Activated T-cell treated with anti-CD3 and anti-CD28 coated beads, Interleukin-2, amount 50 U/mL, for 48 hours (primary cell): ENCODE measurements around the gene APEX1.
"Not testable (repeated sequence)": the region's sequence is repeated elsewhere in the genome, so short reads cannot be mapped to it uniquely, and the experiment has no call there.

Experiments
- DNase-seq, 2 experiments: peaks; one replicate each; pipeline ENCODE4 v3.0.0-alpha.2; 2020

Gene APEX1

DNA sequence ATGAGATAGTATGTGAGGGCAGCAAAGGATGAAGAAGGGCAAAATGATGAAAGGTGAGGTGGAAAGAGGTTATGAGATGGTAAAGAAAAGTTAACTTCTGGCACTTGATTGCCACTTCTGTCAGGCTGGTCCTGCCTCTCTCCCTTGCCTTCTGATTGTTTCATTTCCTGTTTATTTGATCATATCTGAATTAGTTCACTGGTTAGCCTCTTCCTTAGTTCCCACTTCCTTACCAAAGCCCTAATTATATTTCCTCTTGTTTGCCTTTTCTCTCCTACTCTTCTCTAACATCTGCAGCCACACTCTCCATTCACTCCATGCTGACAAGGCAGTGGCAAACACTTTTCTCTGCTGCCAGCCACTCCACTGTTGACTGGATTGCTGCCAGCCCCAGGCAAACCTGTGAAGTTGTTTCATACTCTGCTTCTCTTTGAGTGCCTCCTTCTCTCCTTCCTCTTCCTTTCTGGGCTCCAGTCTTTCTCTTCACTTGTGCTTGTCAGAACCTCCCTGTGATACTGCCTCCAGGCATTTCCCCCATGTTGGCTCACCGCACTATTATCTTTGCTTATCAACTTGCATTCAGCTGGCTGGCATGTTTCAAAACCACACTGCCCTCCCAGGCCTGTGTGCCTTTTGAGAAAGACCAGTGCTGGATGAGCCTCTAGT lies 22.3 kb downstream of the APEX1 start:
- no peak for DNase-seq

DNA sequence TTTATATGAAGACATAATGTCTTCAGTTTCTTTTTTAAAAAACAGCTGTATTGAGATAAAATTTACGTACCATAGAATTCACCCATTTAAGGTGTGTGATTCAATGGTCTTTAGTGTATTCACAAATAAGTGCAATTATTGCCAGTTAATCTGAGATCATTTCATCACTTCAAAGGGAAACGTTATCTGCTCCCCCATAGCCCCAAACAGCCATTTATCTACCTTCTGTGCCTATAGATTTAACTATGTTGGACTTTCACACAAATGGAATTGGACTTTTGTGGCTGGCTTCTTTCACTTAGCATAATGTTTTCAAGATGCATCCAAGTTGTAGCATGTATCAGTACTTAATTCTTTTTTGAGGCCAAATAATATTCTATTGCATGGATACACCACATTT lies 23.9 kb downstream of the APEX1 start:
- DNase-seq, result no peak

DNA sequence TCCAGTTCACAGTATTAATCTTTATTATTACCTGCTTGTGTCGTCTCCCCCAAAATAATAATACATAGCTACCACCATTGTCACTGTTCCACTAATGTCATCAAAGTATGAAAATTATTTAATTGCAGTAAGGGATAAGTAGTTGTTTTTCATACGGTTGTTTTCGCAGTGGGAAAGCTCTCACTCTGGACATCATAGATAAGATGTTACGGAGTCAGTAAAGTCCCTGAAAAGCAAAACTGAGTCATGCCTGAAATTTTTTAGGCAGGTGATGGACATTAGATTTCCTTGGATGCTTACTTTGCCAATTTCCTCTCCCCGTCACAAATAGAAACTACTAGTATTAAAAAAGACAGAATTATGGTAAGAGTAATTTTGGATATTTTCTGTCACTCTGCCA lies 27.4 kb downstream of the APEX1 start:
- DNase-seq, result no peak

- no peak for DNase-seq
These were observed 30.9 kb downstream of the APEX1 start for GRCh38 chr14:20485900-20486299.

DNA sequence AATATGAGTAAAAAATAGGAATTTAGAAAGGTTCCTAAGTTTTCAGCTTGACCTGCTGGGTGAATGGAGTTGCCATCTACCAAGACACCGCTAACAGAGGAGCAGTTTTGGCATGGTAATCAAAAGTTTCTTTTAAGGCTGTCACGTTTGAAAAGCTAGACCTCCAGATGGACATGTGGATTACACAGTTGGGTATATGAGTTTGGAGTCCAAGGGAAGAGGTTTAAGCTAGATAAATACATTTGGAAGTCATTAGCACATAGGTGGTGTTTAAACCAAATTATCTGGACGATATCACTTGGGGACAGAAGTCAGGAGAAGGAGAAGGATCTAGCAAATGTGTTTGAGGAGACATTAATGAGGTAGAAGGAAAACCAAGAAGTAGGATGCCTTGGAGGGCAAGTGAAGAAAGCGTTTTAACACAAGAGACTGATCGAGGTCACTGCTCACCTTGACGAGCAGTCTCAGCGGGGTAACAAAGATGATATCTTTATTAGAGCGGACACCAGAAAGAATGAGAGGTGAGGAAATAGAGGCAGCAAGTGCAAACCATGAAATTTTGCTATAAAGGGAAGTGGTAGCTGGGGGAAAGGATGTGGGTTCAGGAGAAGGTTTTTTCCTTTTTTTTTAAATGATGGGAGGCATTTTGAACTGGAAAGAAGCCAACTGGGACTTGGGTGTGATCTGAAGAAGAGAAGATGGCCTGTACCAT lies 31.8 kb downstream of the APEX1 start:
- no peak for DNase-seq

- DNase-seq, result no peak
These were observed 32.3 kb downstream of the APEX1 start for GRCh38 chr14:20487396-20487725.

DNA sequence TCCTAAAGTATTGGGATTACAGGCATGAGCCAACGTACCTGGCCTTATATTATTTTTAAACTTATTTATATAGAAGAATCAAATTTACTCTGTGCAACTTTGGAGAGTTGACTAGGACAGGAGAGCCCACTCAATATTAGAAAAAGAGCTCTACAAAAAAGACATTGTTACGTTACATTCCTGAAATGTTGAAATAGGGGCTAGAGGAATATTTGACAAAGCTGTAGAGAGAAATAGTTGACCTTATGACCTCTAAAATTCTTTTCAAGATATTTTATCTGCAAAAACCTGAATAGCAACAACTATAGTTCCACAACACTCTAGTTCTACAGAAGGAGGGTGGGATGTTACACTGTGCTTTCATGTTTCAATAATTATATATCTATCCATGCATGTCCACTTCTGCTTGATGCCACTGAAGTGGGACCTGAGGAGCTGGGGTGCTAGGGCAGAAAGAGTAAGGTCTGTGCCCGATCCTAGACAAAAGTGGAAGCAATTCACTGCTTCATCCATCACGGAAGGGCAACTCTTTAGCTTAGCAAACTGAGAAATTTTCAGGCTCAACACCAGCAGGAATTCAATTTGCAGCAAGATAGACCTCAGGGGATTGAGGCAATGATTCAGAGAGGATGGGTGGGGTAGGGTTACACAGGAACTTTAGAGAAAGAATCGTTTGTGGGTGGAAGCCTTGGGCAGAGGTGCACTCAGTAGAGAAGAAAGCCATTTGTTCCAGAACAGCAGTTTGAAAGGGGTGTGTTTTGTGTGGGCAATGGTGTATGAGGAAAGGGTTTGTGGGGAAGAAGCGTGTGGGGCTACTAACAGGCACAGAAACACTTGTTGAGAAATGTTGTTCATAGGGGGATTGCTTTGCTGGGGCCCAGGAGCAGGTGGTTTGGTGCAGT lies 34.3 kb downstream of the APEX1 start:
- DNase-seq, result no peak

DNA sequence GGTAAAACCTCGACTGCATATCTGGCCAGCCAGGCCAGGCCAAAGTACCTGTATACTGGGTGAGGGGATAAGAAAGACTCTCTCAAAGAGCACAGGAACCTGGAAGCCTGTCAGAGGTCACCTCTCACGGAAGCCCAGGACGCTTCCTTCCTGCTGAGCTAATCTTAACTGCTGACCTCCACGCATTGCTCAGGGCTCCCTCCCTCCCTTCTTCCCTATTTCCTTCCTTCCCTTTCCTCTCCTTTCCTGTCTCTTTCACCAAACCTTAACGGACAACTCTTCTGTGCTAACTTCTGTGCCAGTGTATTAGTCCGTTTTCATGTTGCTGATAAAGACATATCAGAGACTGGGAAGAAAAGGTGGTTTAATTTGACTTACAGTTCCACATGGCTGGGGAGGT lies 35.5 kb downstream of the APEX1 start:
- DNase-seq, result no peak

DNA sequence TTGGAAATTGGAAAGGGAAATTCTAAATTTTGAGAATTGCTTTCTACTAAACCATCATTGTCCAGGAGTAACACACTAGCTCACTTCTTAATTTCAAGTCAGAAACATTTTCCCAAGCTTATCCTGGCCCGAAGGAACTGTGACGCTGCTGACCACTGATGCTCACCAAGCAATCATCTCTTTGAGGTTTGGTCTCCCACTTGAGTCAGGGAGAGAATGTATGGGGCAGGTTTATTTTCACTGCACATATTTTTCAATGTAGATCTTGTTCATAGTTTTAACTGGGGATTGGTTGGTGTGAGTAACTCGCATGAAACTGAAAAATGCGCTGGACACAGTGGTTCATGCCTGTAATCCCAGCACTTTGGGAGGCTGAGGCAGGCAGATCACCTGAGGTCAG lies 37.5 kb downstream of the APEX1 start:
- no peak for DNase-seq

DNA sequence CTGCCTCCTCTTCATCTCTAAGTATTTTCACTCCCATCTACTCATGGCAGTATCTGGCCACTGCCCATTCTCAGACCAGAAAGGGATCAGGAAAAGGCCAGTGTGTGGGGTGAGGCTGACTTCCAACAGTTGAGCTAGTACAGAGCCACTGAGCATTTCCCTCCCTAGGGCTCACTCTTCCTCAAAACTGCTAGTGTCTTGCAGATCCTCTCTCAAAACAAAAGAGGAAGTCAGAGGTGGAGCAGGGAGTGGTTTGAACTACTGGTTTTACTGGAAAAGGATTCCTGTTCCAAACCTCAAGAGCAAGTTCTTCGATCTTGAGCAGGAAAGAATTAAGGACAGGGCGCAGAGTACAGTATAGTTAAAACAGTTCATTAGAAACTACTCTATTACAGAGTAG lies 38.6 kb downstream of the APEX1 start:
- no peak for DNase-seq

DNA sequence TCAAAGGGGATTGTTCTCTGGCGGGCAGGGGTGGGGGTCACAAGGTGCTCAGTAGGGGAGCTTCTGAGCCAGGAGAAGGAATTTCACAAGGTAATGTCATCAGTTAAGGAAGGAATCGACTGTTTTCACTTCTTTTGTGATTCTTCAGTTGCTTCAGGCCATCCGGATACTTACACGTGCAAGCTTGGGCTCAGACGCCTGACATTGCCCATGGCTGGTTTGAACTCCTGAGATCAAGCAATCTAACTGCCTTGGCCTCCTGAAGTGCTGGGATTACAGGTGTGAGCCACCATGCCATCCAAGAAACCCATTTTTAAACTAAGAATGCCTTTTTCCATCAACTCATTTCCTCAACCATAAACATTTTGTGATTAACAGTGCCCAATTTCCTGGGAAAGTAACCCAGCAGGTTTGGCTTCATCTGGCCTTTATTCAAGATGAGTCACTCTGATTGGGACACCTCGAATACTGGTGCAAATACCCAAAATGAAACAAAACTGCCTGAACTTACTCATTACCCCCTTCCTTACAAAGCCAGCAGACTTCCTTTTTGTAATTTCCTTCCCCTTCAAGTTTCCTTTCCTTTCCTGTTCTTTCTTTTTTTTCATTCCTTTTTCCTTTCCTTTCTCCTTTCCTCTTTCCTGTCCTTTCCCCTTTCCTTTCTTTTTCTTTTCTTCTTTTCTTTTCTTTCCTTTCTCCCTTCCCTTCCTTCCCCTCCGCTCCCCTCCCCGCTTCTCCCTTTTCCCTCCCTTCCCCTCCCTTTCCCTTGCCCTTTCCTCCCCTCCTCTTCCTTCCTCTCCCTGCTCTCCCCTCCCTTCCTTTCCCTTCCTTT lies 40.1 kb downstream of the APEX1 start:
- DNase-seq, result no peak

DNA sequence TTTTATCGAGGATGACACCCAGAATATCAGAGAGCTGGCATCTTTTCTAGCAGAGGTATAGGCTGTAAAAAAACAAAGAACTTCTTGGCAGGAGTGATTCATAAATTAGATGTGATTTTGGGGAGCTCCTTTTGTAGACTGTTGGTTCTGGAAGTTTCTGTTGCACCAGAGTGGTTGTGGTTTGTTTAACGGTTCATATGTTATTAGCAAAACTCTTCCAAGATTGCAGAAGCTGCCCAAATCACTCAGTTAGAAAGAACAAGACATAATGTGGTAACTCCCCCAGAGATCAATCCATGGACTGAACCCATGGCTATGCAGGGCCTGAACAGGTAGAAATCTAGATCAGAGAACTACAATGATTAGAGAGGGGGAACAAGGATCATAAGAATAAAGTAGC lies 43.6 kb downstream of the APEX1 start:
- no peak for DNase-seq

GRCh38 chr14:20499108-20499507 lies 44.1 kb downstream of the APEX1 start:
- DNase-seq, result no peak

DNA sequence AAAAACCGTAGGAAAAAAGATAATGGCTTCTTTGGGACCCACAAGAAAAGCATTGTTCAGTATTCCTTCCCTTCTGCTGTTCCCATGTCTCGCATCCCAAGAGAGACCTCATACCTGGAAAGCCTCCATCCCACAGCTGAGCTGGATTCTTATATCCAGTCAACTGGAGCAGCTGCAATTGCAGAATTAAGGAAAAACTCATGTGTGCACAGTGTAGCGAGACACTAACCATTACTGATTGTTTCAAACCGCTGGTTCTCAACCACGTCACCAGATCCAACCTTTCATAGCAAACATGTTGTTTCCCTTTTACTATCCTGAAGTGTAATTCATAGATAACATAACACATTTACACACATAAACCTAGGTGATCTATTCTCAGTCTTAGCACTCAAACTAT lies 44.9 kb downstream of the APEX1 start:
- DNase-seq, result no peak

DNA sequence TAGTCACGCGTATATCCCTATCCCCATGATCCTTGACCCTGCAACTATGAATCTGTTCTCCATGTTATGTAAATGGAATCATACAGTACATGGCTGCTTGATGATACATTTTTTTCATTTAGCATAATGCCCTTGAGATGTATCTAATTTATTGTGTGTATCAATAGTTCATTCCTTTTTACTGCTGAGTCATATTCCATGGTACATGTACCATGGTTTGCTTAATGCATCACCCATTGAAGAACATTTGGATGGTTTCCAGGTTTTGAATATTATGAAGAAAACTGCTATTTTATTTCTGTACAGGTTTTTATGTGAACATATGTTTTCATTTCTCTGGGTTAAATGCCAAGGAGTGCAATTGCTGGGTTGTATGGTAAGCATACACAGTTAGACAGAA lies 46.3 kb downstream of the APEX1 start:
- no peak for DNase-seq

GRCh38 chr14:20503898-20504297 lies 48.9 kb downstream of the APEX1 start:
- DNase-seq, result no peak

GRCh38 chr14:20506276-20506675 lies 51.2 kb downstream of the APEX1 start:
- not testable (repeated sequence) for DNase-seq

- not testable (repeated sequence) for DNase-seq
These were observed 51.7 kb downstream of the APEX1 start for GRCh38 chr14:20506752-20507151.
